H1 (cell line): Measurements from ENCODE around the gene DDOST. TPM values are rescaled to one million over a fixed set of nuclear protein-coding genes. Genes with fewer than 3 reads are reported as not detected.

Source experiments
- CTCF ChIA-PET: fragments of 300-600 bp; sonication (Branson Sonifier 250); formaldehyde crosslinking; loops from one replicate; lab custom pipeline; 2021; ENCODE audit not compliant: partially characterized antibody; lab: Charles Lee
- POLR2A ChIA-PET: fragments of 300-600 bp; sonication (Branson Sonifier 250); formaldehyde crosslinking; loops from one replicate; lab custom pipeline; 2021; ENCODE audit warnings: inconsistent platforms; ENCODE audit not compliant: partially characterized antibody; lab: Charles Lee
- DNase-seq, 2 experiments: peaks; one replicate each; pipeline versions ENCODE4 v3.0.0 to v3.0.0-alpha.2; 2010 to 2022; ENCODE audit warnings: low spot score in 2 of 2, low read depth in 1 of 2, mixed read lengths in 1 of 2
- FAIRE-seq: peaks from 2 replicates; lab custom pipeline; 2011; peaks lifted over from hg19 to GRCh38; lab: Jason Lieb, UNC
- H2AFZ ChIP-seq: 2 replicates; pipeline ENCODE4 v1.8.1; 2012; ENCODE audit warnings: low read length, inconsistent platforms
- H2AK5ac ChIP-seq: 2 replicates; pipeline ENCODE4 v1.6.1; 2013; ENCODE audit warnings: low read depth, low read length
- H2BK120ac ChIP-seq: replicated peaks from 2 replicates; pipeline ENCODE3; 2013; ENCODE audit warnings: low read depth, low read length, inconsistent platforms
- H2BK12ac ChIP-seq: 2 replicates; pipeline ENCODE4 v1.6.1; 2013; ENCODE audit warnings: low read depth, low read length
- H2BK15ac ChIP-seq: 2 replicates; pipeline ENCODE4 v1.6.1; 2013; ENCODE audit warnings: low read length
- H2BK20ac ChIP-seq: 2 replicates; pipeline ENCODE4 v1.6.1; 2013; ENCODE audit warnings: low read length
- H2BK5ac ChIP-seq: 2 replicates; pipeline ENCODE4 v1.6.1; 2013; ENCODE audit warnings: low read depth, low read length
- H3K14ac ChIP-seq: 2 replicates; pipeline ENCODE4 v1.6.1; 2013; ENCODE audit warnings: inconsistent platforms; ENCODE audit not compliant: insufficient read length
- H3K18ac ChIP-seq: 2 replicates; pipeline ENCODE4 v1.6.1; 2013; ENCODE audit warnings: low read length; ENCODE audit errors: extremely low read depth
- H3K23ac ChIP-seq: 2 replicates; pipeline ENCODE4 v1.6.1; 2013; ENCODE audit warnings: inconsistent platforms; ENCODE audit not compliant: insufficient read length
- H3K23me2 ChIP-seq: 2 replicates; pipeline ENCODE4 v1.6.1; 2013; ENCODE audit warnings: low read depth, low read length
- H3K27ac ChIP-seq: 2 replicates; pipeline ENCODE4 v1.6.1; 2011; ENCODE audit warnings: low read depth, low read length, inconsistent platforms
- H3K27me3 ChIP-seq, 4 experiments: replicated peaks in 1 of 4; 1 replicate in 1 of 4; 2 replicates in 3 of 4; pipeline versions ENCODE4 v1.6.1 to v1.8.1; 2011 to 2013; ENCODE audit warnings: low read length in 3 of 4, mild to moderate bottlenecking in 3 of 4, inconsistent platforms in 2 of 4, mixed read lengths in 2 of 4, moderate library complexity in 1 of 4; ENCODE audit not compliant: control insufficient read depth in 3 of 4, insufficient read depth in 3 of 4; ENCODE audit errors: extremely low read depth in 1 of 4
- H3K36me3 ChIP-seq, 4 experiments: 2 replicates each; pipeline versions ENCODE4 v1.6.1 to v1.8.1; 2011 to 2013; ENCODE audit warnings: mild to moderate bottlenecking in 4 of 4, low read length in 3 of 4, moderate library complexity in 2 of 4, control low read depth in 1 of 4, inconsistent platforms in 1 of 4; ENCODE audit not compliant: insufficient read depth in 4 of 4, control insufficient read depth in 2 of 4
- H3K4ac ChIP-seq: replicated peaks from 2 replicates; pipeline ENCODE3; 2013; ENCODE audit warnings: low read length, low read depth, mixed read lengths, inconsistent platforms; ENCODE audit not compliant: insufficient read length
- H3K4me1 ChIP-seq, 4 experiments: replicated peaks in 1 of 4; 1 replicate in 1 of 4; 2 replicates in 3 of 4; pipeline versions ENCODE4 v1.6.1 to v1.8.1; 2011 to 2013; ENCODE audit warnings: low read length in 3 of 4, inconsistent platforms in 2 of 4, mixed read lengths in 1 of 4; ENCODE audit not compliant: insufficient read depth in 4 of 4, control insufficient read depth in 3 of 4
- H3K4me2 ChIP-seq, 2 experiments: 2 replicates each; pipeline versions ENCODE4 v1.6.1 to v1.8.1; 2011 to 2013; ENCODE audit warnings: low read depth in 2 of 2, low read length in 2 of 2, control low read depth in 1 of 2, inconsistent platforms in 1 of 2, mild to moderate bottlenecking in 1 of 2; ENCODE audit not compliant: insufficient read depth in 1 of 2
- H3K4me3 ChIP-seq, 4 experiments: fragments of 200-600, 300-600 bp in 1 of 4; sonication (generic), shearing (Covaris generic), sonication (Bioruptor Twin) in 1 of 4; 2 replicates each; pipeline versions ENCODE4 v1.5.1 to v1.8.1; 2011 to 2016; ENCODE audit warnings: low read length in 4 of 4, low read depth in 3 of 4, control low read depth in 2 of 4, inconsistent platforms in 2 of 4, mild to moderate bottlenecking in 2 of 4, mixed read lengths in 1 of 4, moderate library complexity in 1 of 4; ENCODE audit not compliant: insufficient read depth in 2 of 4; ENCODE audit errors: extremely low read depth in 1 of 4
- H3K56ac ChIP-seq: replicated peaks from 2 replicates; pipeline ENCODE3; 2013; ENCODE audit warnings: low read depth, mild to moderate bottlenecking, mixed read lengths, low read length, inconsistent platforms; ENCODE audit not compliant: insufficient read length
- H3K79me1 ChIP-seq: 2 replicates; pipeline ENCODE4 v1.6.1; 2013; ENCODE audit warnings: low read depth, low read length, control low read depth
- H3K79me2 ChIP-seq, 2 experiments: 2 replicates each; pipeline versions ENCODE4 v1.6.1 to v1.8.1; 2012 to 2013; ENCODE audit warnings: low read length in 2 of 2, mild to moderate bottlenecking in 2 of 2, inconsistent platforms in 1 of 2; ENCODE audit not compliant: insufficient read depth in 2 of 2, control insufficient read depth in 1 of 2
- H3K9ac ChIP-seq, 4 experiments: replicated peaks in 1 of 4; 1 replicate in 1 of 4; 2 replicates in 3 of 4; pipeline versions ENCODE4 v1.6.1 to v1.8.1; 2011 to 2013; ENCODE audit warnings: low read depth in 3 of 4, low read length in 3 of 4, control low read depth in 2 of 4, mild to moderate bottlenecking in 2 of 4, moderate library complexity in 2 of 4, inconsistent platforms in 1 of 4; ENCODE audit errors: extremely low read depth in 1 of 4
- H3K9me3 ChIP-seq, 2 experiments: 2 replicates each; pipeline versions ENCODE4 v1.6.1 to v1.8.1; 2012 to 2013; ENCODE audit warnings: mild to moderate bottlenecking in 2 of 2, moderate library complexity in 2 of 2, control low read depth in 1 of 2, inconsistent platforms in 1 of 2, low read depth in 1 of 2, low read length in 1 of 2, mixed read lengths in 1 of 2; ENCODE audit not compliant: insufficient read depth in 2 of 2
- H4K20me1 ChIP-seq, 2 experiments: replicated peaks in 1 of 2; 2 replicates each; pipeline versions ENCODE3 to v1.8.1; 2011 to 2013; ENCODE audit warnings: inconsistent platforms in 2 of 2, low read length in 2 of 2, mild to moderate bottlenecking in 1 of 2; ENCODE audit not compliant: insufficient read depth in 2 of 2, control insufficient read depth in 1 of 2
- H4K5ac ChIP-seq: 2 replicates; pipeline ENCODE4 v1.6.1; 2013; ENCODE audit warnings: low read length, low read depth, mixed read lengths, inconsistent platforms; ENCODE audit not compliant: insufficient read length
- H4K8ac ChIP-seq: 2 replicates; pipeline ENCODE4 v1.8.0; 2013; ENCODE audit warnings: mild to moderate bottlenecking, moderate library complexity, low read length, inconsistent platforms; ENCODE audit not compliant: insufficient read depth; ENCODE audit errors: extremely low read depth
- H4K91ac ChIP-seq: replicated peaks from 2 replicates; pipeline ENCODE3; 2013; ENCODE audit warnings: low read length, mixed read lengths, inconsistent platforms; ENCODE audit not compliant: insufficient read length
- ASH2L ChIP-seq: fragments of 200-600, 300-600 bp; sonication (generic); IDR thresholded peaks from one replicate; pipeline ENCODE4 v1.7.1; 2017; ENCODE audit warnings: low read length
- BCL11A ChIP-seq, 2 experiments: IDR thresholded peaks; one replicate each; pipeline ENCODE4 v1.6.1; 2011; ENCODE audit warnings: low read depth in 2 of 2, low read length in 2 of 2, mild to moderate bottlenecking in 2 of 2
- BRCA1 ChIP-seq: IDR thresholded peaks from 2 replicates; pipeline ENCODE4 v1.6.1; 2012; ENCODE audit warnings: low read depth, low read length, improper control_type of control experiment
- E2F6 ChIP-seq: IDR thresholded peaks from 2 replicates; pipeline ENCODE4 v1.6.1; 2012; ENCODE audit warnings: inconsistent platforms
- EP300 ChIP-seq, 2 experiments: IDR thresholded peaks; 1 replicate in 1 of 2; 2 replicates in 1 of 2; pipeline ENCODE4 v1.6.1; 2011 to 2012; ENCODE audit warnings: low read depth in 2 of 2, low read length in 2 of 2, mild to moderate bottlenecking in 2 of 2, borderline replicate concordance in 1 of 2, inconsistent platforms in 1 of 2, moderate library complexity in 1 of 2
- FOSL1 ChIP-seq: IDR thresholded peaks from 2 replicates; pipeline ENCODE4 v1.6.1; 2011; ENCODE audit warnings: mild to moderate bottlenecking, low read depth, low read length, moderate library complexity; ENCODE audit not compliant: insufficient read depth
- KDM4A ChIP-seq: IDR thresholded peaks from one replicate; pipeline ENCODE4 v1.7.1; 2012; ENCODE audit warnings: low read depth, mild to moderate bottlenecking, moderate library complexity, low read length, inconsistent platforms; ENCODE audit not compliant: severe bottlenecking
- PHF8 ChIP-seq: fragments of 200-600 bp; sonication (generic); conservative IDR thresholded peaks from 2 replicates; pipeline ENCODE4 v1.7.1; 2012; ENCODE audit warnings: low read depth, mild to moderate bottlenecking, inconsistent platforms, low read length, moderate library complexity
- POLR2AphosphoS5 ChIP-seq: IDR thresholded peaks from 2 replicates; pipeline ENCODE4 v1.6.1; 2011; ENCODE audit warnings: low read depth, low read length
- RFX5 ChIP-seq: IDR thresholded peaks from 2 replicates; pipeline ENCODE4 v1.6.1; 2011; ENCODE audit warnings: low read depth, low read length, improper control_type of control experiment, borderline replicate concordance
- RNF2 ChIP-seq: fragments of 200-900, 300-1000 bp; sonication (generic); IDR thresholded peaks from 2 replicates; pipeline ENCODE4 v1.7.1; 2016; ENCODE audit warnings: borderline replicate concordance, low read depth, mild to moderate bottlenecking, antibody characterized with exemption, low read length; ENCODE audit not compliant: poor library complexity, severe bottlenecking; ENCODE audit errors: missing control alignments
- SIX5 ChIP-seq: IDR thresholded peaks from 2 replicates; pipeline ENCODE4 v1.6.1; 2011; ENCODE audit warnings: mild to moderate bottlenecking, low read depth, low read length
- SP4 ChIP-seq: IDR thresholded peaks from 2 replicates; pipeline ENCODE4 v1.6.1; 2012; ENCODE audit warnings: low read length, inconsistent platforms
- WGBS, 2 experiments: shearing (Covaris generic) in 1 of 2; methylation state at CpG; one replicate each; pipeline versions ENCODE4 v1.1.6 to v1.1.7; 2013 to 2015; ENCODE audit warnings: low lambda C conversion rate in 2 of 2, mixed read lengths in 2 of 2, inconsistent platforms in 1 of 2, low coverage in 1 of 2, missing lambda C conversion rate in 1 of 2; ENCODE audit not compliant: insufficient replicate concordance in 2 of 2, insufficient coverage in 1 of 2, insufficient read length in 1 of 2; ENCODE audit errors: extremely low coverage in 1 of 2, missing lambda C conversion rate in 1 of 2; 5-methylcytosine and 5-hydroxymethylcytosine counted together
- polyA plus RNA-seq, 7 experiments: library from polyadenylated mRNA; depleted of rRNA in 3 of 7; stranded (reverse) in 5 of 7; unstranded in 2 of 7; fragments of >200 nt in 5 of 7; fragments of 200-250 nt in 2 of 7; gene quantifications; 1 replicate in 5 of 7; 2 replicates in 1 of 7; 4 replicates in 1 of 7; pipeline versions ENCODE4 v1.2.1 to v1.2.3, GENCODE V29; 2011 to 2013; ENCODE audit warnings: missing spikeins in 2 of 7, mixed read lengths in 2 of 7
- total RNA-seq: library from RNA; stranded (reverse); fragmentation: NEBNext Ultra II Directional; extraction: Animal tissue kit (Norgen Biotek cat#: 25700); gene quantifications from 2 replicates; pipeline ENCODE4 v1.2.1, GENCODE V29; 2021

The DDOST gene
- total and polyA plus RNA-seq, 2 of the 8 experiments (the other 6 are each of a cell fraction or from before 2014, with no cell fraction given) = 253 to 336 TPM

- CTCF ChIA-PET = interaction anchor here (0.8 to 3.4 kb wide), 10 partner anchors 10 to 124 kb away, joined by 3 to 14 read pairs (median 4); partner anchors contain the start of gene PINK1
- POLR2A ChIA-PET = interaction anchor here (0.7 to 2.4 kb wide), 6 partner anchors 10 to 121 kb away, joined by 3 to 5 read pairs (median 4); partner anchors contain the start of gene FAM43B
- Histone ChIP-seq H3K79me1 (no peaks in the 10 kb centered on the region), H2BK120ac (no peak overlapping the region), H4K91ac (no peak overlapping the region), H4K20me1 (peaks cover 4 to 5% of the 10 kb centered on the region in 2 experiments), H3K27me3 (no peaks in the 10 kb centered on the region), H4K5ac (no peak overlapping the region), H3K4me2 (no peak overlapping the region), H2AFZ (no peak overlapping the region), H3K9ac (no peak overlapping the region), H2AK5ac (no peak overlapping the region), H3K14ac (no peak overlapping the region), H2BK20ac (no peak overlapping the region), H3K9me3 (no peaks in the 10 kb centered on the region), H3K36me3 (peaks cover 0 to 17% (median 0%) of the 10 kb centered on the region in 4 experiments; a peak in 3 of 8 replicates), H3K27ac (no peak overlapping the region), H3K23me2 (no peaks in the 10 kb centered on the region), H3K79me2 (no peaks in the 10 kb centered on the region), H3K4ac (no peak overlapping the region), H3K4me1 (peaks cover 0 to 5% (median 3%) of the 10 kb centered on the region in 4 experiments; a peak in 3 of 7 replicates), H3K23ac (no peak overlapping the region), H2BK12ac (no peak overlapping the region), H2BK15ac (no peak overlapping the region), H3K18ac (no peak overlapping the region), H2BK5ac (no peak overlapping the region), H3K4me3 (no peak overlapping the region), H3K56ac (no peak overlapping the region), H4K8ac (no peak overlapping the region)
- DNase-seq (no peak), FAIRE-seq (no peak)
- 86% methylated on average over 11 of the region's 14 CpGs; no CpG with 5 or more reads in 1 of the 2 experiments for WGBS, 2 experiments
- TF ChIP-seq E2F6 (no peak), FOSL1 (no peak), PHF8 (no peak), EP300 (IDR thresholded peaks at IDR 0.05; ENCODE audit: borderline replicate concordance in 1 of 2, low read depth in 2 of 2, low read length in 2 of 2) (no peak), BCL11A (IDR thresholded peaks at IDR 0.05; ENCODE audit: low read depth in 2 of 2, low read length in 2 of 2) (no peak), BRCA1 (no peak), KDM4A (no peak), RFX5 (no peak), SIX5 (no peak), RNF2 (no peak), POLR2AphosphoS5 (no peak), ASH2L (no peak), SP4 (no peak)
Measured at GRCh38 chr1:20645414-20645813, 15.8 kb downstream of the DDOST start.
